ENCODE measurements around the gene CSNK1A1.

DNA sequence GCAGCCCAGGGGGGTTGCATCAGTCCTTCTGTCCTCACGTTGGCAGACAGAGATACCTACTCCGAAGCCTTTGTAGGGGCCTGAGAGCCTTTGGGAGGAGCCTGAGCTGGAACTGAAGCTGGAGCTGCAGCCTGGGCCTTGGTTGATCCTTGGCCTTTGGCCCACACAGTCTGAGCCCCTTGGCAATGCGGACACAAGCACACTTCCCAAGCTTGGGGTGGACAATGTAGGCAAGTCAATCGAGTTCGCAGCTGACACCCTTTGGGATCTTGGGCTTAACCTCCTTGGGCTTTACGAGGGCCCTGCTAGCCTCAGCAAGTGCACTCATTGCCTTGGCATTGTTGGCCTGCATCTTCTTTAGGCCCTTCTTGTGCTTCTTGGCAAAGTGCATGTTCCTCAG is 5.9 kb downstream of the CSNK1A1 start:
- TF ChIP-seq, protein P1, sequence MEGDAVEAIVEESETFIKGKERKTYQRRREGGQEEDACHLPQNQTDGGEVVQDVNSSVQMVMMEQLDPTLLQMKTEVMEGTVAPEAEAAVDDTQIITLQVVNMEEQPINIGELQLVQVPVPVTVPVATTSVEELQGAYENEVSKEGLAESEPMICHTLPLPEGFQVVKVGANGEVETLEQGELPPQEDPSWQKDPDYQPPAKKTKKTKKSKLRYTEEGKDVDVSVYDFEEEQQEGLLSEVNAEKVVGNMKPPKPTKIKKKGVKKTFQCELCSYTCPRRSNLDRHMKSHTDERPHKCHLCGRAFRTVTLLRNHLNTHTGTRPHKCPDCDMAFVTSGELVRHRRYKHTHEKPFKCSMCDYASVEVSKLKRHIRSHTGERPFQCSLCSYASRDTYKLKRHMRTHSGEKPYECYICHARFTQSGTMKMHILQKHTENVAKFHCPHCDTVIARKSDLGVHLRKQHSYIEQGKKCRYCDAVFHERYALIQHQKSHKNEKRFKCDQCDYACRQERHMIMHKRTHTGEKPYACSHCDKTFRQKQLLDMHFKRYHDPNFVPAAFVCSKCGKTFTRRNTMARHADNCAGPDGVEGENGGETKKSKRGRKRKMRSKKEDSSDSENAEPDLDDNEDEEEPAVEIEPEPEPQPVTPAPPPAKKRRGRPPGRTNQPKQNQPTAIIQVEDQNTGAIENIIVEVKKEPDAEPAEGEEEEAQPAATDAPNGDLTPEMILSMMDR (conservative IDR thresholded peaks at IDR 0.05; ENCODE audit: low read depth, low read length), result no peak
- no peak for TF ChIP-seq EZH2 (IDR thresholded peaks at IDR 0.05; ENCODE audit: borderline replicate concordance, low read depth, low read length, poor library complexity, severe bottlenecking)

Data from A673 (cell line).